ENCODE measurements around the gene GP9.
"Not testable (repeated sequence)": the region's sequence is repeated elsewhere in the genome, so short reads cannot be mapped to it uniquely, and the experiment has no call there.

DNA sequence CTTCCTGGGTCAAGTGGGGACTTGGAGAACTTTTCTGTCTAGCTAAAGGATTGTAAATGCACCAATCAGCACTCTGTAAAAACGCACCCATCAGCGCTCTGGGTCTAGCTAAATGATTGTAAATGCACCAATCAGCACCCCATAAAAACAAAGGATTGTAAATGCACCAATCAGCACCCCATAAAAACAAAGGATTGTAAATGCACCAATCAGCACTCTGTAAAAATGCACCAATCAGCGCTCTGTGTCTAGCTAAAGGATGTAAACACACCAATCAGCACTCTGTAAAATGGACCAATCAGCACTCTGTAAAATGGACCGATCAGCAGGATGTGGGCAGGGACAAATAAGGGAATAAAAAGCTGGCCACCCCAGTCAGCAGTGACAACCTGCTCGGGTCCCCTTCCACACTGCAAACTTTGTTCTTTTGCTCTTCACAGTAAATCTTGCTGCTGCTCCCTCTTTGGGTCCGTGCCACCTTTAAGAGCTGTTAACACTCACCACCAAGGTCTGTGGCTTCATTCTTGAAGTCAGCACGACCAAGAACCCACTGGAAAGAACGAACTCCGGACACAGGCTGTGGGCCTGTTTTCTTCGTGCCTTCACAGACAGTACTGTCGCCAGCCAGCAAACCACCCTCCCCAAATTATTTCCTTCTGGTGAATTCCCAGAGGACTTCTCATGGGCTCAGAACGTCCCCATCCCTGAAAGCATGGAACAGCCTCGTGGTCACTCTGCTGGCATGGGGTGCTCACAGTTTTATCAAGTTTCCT lies 8.9 kb downstream of the GP9 start:
- not testable (repeated sequence) for TF ChIP-seq ELF4 (CRISPR knock-in tag; IDR thresholded peaks at IDR 0.05); CEBPB (tag; IDR thresholded peaks at IDR 0.05); NFRKB (IDR thresholded peaks at IDR 0.05; ENCODE audit: low read depth); ZSCAN32 (CRISPR knock-in tag; IDR thresholded peaks at IDR 0.05); ZBTB2 (IDR thresholded peaks at IDR 0.05); PCBP1 (IDR thresholded peaks at IDR 0.05; ENCODE audit: low read depth, low read length, poor library complexity, severe bottlenecking); SMARCB1 (IDR thresholded peaks at IDR 0.05; ENCODE audit: insufficient read length, low read depth); CTCF (IDR thresholded peaks at IDR 0.05 in 2 of 3, conservative IDR thresholded peaks at IDR 0.05 in 1 of 3; ENCODE audit: insufficient read depth in 2 of 3, low read depth in 1 of 3, low read length in 3 of 3); KDM5B (IDR thresholded peaks at IDR 0.05; ENCODE audit: insufficient replicate concordance, low read depth, low read length)
- TF ChIP-seq, protein P1, sequence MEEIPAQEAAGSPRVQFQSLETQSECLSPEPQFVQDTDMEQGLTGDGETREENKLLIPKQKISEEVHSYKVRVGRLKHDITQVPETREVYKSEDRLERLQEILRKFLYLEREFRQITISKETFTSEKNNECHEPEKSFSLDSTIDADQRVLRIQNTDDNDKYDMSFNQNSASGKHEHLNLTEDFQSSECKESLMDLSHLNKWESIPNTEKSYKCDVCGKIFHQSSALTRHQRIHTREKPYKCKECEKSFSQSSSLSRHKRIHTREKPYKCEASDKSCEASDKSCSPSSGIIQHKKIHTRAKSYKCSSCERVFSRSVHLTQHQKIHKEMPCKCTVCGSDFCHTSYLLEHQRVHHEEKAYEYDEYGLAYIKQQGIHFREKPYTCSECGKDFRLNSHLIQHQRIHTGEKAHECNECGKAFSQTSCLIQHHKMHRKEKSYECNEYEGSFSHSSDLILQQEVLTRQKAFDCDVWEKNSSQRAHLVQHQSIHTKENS (CRISPR knock-in tag; IDR thresholded peaks at IDR 0.05): not testable (repeated sequence)
